Tibial artery (tissue), 4 donors: Measurements from ENCODE around the gene TASP1.
"Not testable (repeated sequence)": the region's sequence is repeated elsewhere in the genome, so short reads cannot be mapped to it uniquely, and the experiment has no call there.

Experiments
- DNase-seq, 2 donors: peaks; one replicate each; pipeline ENCODE4 v3.0.0-alpha.2; 2019
- H3K27ac ChIP-seq, 2 donors: fragments of 200-600 bp; sonication (generic) in 1 of 2; 1 replicate in 1 of 2; 2 replicates in 1 of 2; pipeline ENCODE4 v1.5.1; 2018 to 2019; ENCODE audit warnings: mild to moderate bottlenecking in 1 of 2
- H3K27me3 ChIP-seq, 2 donors: fragments of 200-600 bp; sonication (generic) in 1 of 2; one replicate each; pipeline versions ENCODE4 v1.5.1 to v1.6.0; 2016 to 2019
- H3K36me3 ChIP-seq, 3 donors: fragments of 200-600 bp; sonication (generic) in 2 of 3; one replicate each; pipeline ENCODE4 v1.5.1; 2016 to 2019; ENCODE audit warnings: mild to moderate bottlenecking in 2 of 3
- H3K4me1 ChIP-seq, 4 donors: fragments of 200-600 bp; sonication (generic) in 2 of 4; 1 replicate in 3 of 4; 2 replicates in 1 of 4; pipeline ENCODE4 v1.5.1; 2016 to 2019
- H3K4me3 ChIP-seq, 2 donors: fragments of 200-600 bp; sonication (generic) in 1 of 2; 1 replicate in 1 of 2; 2 replicates in 1 of 2; pipeline ENCODE4 v1.5.1; 2018 to 2019; ENCODE audit warnings: mild to moderate bottlenecking in 2 of 2
- H3K9me3 ChIP-seq, 3 donors: fragments of 200-600 bp; sonication (generic) in 1 of 3; one replicate each; pipeline ENCODE4 v1.5.1; 2016 to 2019
- CTCF ChIP-seq, 2 experiments: fragments of 200-600 bp in 1 of 2; fragments of 450-650 bp in 1 of 2; IDR thresholded peaks; one replicate each; pipeline ENCODE4 v1.5.1; 2017 to 2019; ENCODE audit warnings: antibody characterized with exemption in 2 of 2, mild to moderate bottlenecking in 1 of 2, moderate library complexity in 1 of 2
- intact Hi-C: fragments of 100-400 bp; cut with DNase I; formaldehyde crosslinking; loops from one replicate; pipeline ENCODE4 v1.15.0; 2023; ENCODE audit warnings: low total_unique reads

Gene TASP1

GRCh38 chr20:13364278-13365170, 274.2 kb downstream of the TASP1 start:
- DNase-seq, result no peak
- Histone ChIP-seq H3K4me3 (no peak overlapping the region), H3K36me3 (no peaks in the 10 kb centered on the region), H3K27ac (no peak overlapping the region), H3K4me1 (no peaks in the 10 kb centered on the region), H3K27me3 (no peaks in the 10 kb centered on the region), H3K9me3 (peaks cover 0 to 10% (median 0%) of the 10 kb centered on the region in 3 donors)
- intact Hi-C loops, result no loop called here
- no peak for TF ChIP-seq CTCF (IDR thresholded peaks at IDR 0.05)

DNA sequence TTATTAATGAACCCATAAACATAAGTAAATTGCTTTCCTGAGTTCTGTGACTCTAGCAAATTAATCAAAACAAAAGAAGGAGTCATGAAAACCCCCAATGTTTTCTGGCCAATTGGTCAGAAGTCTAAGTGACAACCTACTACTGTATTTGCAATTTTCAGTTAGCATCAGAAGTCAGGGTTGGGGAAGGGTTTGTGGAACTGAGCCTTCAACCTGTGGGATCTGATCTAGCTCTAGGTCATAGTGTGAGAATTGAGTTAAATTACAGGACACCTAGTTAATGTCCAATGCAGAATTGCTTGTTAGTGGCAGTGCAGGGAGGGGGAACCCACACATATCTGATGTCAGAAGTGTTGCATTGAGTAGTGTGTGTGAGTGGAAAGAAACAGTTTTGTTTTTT, 275.3 kb downstream of the TASP1 start:
- DNase-seq, result no peak
- Histone ChIP-seq H3K4me3 (no peak overlapping the region), H3K36me3 (no peaks in the 10 kb centered on the region), H3K4me1 (no peaks in the 10 kb centered on the region), H3K27me3 (no peaks in the 10 kb centered on the region), H3K27ac (no peak overlapping the region), H3K9me3 (peaks cover 0 to under 1% (median 0%) of the 10 kb centered on the region in 3 donors)
- intact Hi-C loops, result no loop called here
- TF ChIP-seq CTCF (IDR thresholded peaks at IDR 0.05), result no peak

DNA sequence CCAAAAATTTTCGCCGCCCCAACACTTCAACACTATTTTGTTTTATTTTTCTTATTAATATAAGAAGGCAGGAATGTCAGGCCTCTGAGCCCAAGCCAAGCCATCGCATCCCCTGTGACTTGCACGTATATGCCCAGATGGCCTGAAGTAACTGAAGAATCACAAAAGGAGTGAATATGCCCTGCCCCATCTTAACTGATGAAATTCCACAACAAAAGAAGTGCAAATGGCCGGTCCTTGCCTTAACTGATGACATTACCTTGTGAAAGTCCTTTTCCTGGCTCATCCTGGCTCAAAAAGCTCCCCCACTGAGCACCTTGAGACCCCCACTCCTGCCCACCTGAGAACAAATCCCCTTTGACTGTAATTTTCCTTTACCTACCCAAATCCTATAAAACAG, 276.6 kb downstream of the TASP1 start:
- H3K27ac ChIP-seq, H3K9me3 ChIP-seq, H3K27me3 ChIP-seq, H3K36me3 ChIP-seq, H3K4me1 ChIP-seq, H3K4me3 ChIP-seq, DNase-seq, intact Hi-C loops: not testable (repeated sequence)

- intact Hi-C loops, H3K9me3 ChIP-seq, H3K36me3 ChIP-seq, H3K4me3 ChIP-seq, DNase-seq, H3K27ac ChIP-seq, H3K27me3 ChIP-seq: not testable (repeated sequence)
- H3K4me1 ChIP-seq, result peaks cover 0 to 13% (median 0%) of the 10 kb centered on the region in 4 donors
These were observed 279.8 kb downstream of the TASP1 start for GRCh38 chr20:13358936-13359335.

DNA sequence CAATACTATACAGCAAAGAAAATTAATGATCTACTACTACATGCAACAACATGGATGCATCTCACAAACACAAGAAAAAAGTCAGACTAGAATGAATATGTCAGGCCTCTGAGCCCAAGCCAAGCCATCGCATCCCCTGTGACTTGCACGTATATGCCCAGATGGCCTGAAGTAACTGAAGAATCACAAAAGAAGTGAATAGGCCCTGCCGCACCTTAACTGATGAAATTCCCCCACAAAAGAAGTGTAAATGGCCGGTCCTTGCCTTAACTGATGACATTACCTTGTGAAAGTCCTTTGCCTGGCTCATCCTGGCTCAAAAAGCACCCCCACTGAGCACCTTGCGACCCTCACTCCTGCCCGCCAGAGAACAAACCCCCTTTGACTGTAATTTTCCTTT, 280.9 kb downstream of the TASP1 start:
- peaks cover 0 to 13% (median 0%) of the 10 kb centered on the region in 4 donors for H3K4me1 ChIP-seq
- H3K27me3 ChIP-seq, H3K27ac ChIP-seq, H3K4me3 ChIP-seq, DNase-seq, intact Hi-C loops, H3K9me3 ChIP-seq, H3K36me3 ChIP-seq: not testable (repeated sequence)

DNA sequence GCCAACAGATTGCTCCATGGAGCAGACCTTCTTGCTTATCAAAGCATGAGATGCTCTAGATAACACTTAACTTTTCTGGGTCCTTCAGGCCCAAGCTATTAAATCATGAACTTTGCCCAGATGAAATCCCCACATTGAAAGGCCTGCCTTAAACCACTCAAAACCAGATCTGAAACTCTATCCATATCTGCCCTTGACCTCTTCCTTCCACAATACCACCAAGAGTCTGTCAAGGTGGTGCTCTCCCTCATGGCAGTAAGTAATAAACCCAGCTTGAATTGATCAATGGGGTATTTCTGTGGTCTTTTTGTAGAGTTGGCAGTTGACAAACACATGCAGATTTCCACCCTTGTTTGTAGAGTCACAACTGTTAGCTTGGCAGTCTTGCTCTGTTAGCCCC, 282.1 kb downstream of the TASP1 start:
- H3K4me3 ChIP-seq, result no peak overlapping the region
- no peaks in the 10 kb centered on the region for H3K9me3 ChIP-seq
- TF ChIP-seq CTCF (IDR thresholded peaks at IDR 0.05), result no peak
- no peak overlapping the region for H3K27ac ChIP-seq
- H3K4me1 ChIP-seq, result peaks cover 0 to 13% (median 0%) of the 10 kb centered on the region in 4 donors
- no peak for DNase-seq
- H3K27me3 ChIP-seq, result no peaks in the 10 kb centered on the region
- H3K36me3 ChIP-seq, result no peaks in the 10 kb centered on the region
- intact Hi-C loops, result no loop called here

- Histone ChIP-seq H3K4me1 (peaks cover 0 to 13% (median 0%) of the 10 kb centered on the region in 4 donors), H3K27ac (no peak overlapping the region), H3K27me3 (no peaks in the 10 kb centered on the region), H3K9me3 (no peaks in the 10 kb centered on the region), H3K36me3 (no peaks in the 10 kb centered on the region), H3K4me3 (no peak overlapping the region)
- DNase-seq, result no peak
- TF ChIP-seq CTCF (IDR thresholded peaks at IDR 0.05), result no peak
- intact Hi-C loops, result no loop called here
These were observed 282.7 kb downstream of the TASP1 start for GRCh38 chr20:13355941-13356486.
